Endometrium (tissue), 2 donors: Measurements from ENCODE around the gene MRRF.

ENCODE experiments used
- FAIRE-seq: peaks from 2 replicates; lab custom pipeline; 2012; peaks lifted over from hg19 to GRCh38; lab: Jason Lieb, UNC
- donor health status: control.
- donor health status: control.

The MRRF gene

DNA sequence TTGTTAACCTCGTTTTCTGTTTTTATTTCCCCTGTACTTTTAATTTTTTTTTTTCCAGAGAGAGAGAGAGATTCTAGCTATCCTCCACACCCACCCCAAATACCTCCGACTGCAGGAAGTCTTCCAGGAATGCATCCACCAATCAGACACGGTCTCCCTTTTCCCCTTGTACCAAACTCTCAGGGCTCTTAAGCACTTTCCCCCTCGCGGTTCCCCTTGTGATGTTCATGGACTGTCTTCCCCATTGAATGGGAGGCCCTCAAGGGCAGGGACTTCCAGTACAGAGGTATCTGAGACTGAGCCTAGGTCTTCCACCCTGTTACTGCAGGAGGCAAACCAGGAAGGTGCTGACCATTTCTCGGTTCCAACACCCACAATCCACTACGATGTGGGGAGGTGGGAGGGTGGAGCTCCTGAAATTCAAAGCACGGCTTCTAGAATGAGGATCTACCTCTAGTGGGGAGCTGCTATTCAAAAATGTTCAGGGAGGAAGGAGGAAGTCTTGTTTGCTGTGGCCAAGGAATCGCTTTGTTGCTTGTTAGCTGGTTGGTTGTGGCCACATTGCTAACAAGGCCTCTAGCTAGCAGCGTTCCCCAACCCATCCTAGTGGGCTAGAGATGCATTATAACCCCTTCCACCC, 68.6 kb downstream of the MRRF start:
- no peak for FAIRE-seq

DNA sequence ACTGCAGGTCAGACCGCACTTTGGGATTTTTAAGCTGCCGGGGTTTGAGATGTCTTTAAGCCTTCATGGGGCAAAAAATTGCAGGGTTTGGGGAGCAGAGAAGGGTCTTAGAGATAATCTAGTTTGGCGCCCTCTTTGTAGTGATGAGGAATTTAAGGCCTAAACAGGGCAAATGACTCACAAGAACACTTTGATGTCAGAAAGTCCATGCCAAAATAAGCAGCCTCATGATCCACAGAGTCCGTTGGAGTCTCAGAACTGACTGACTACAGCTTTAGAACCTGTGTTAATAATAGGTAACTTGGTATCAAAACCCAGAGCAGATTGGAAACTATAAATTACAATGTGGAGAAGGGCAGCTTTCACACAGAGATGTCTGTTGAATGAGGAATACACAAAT, 70.2 kb downstream of the MRRF start:
- no peak for FAIRE-seq

- FAIRE-seq: no peak
These were observed 71.5 kb downstream of the MRRF start for GRCh38 chr9:122336189-122336588.

DNA sequence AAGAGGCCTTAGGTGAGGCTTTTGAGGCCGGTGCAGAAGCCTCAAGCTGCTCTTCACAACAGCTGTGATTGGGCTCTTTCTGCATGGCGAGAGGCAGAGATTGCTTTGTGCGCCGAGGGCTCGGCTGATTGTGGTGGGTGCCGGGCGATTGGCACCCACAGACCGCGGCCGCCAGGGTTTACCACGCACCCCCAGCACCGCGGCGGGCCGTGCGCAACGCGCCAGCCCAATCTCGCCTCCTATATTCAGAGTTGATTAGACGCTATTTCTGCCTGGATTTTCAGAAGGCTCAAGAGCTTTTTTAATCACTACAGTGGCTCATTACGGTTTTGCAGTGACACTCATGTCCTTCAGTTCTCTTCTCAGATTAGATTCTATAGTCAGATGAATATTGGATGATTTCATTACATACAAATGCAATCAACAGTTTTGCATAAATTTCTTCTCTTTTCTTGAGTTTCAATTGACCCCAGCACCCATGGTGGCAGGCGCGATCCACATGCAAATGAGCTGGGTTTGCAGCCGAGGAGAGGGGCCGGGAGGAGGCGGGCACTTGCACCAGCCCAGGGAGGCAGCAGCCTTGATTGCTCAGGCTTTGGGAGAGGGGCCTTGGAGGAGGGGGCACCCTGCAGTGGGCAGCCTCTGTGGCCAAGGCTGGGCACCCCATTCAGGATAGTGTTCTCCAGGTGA, 72.3 kb downstream of the MRRF start:
- no peak for FAIRE-seq

DNA sequence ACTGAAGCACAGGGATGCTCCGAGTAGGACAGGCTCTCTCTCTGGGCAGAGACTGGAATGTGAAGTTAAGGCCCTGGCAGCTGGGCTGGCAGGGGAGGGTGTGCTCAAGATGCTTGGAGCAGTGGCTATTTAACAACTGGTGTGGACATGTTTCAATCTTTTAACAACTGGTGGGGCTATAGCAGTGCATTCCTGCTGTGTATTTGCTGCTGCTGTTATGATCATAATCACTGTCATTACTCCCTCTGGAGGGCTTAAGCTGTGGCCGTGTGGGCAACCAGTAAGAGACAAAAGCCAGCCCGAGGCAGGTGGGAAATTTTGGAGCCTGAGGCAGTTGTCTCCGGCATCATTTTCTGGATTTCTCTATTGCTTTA, 72.9 kb downstream of the MRRF start:
- no peak for FAIRE-seq

- no peak for FAIRE-seq
These were observed 73.9 kb downstream of the MRRF start for GRCh38 chr9:122338536-122338935.

GRCh38 chr9:122338994-122339393, 74.3 kb downstream of the MRRF start:
- no peak for FAIRE-seq

GRCh38 chr9:122339579-122339978, 74.9 kb downstream of the MRRF start:
- no peak for FAIRE-seq

DNA sequence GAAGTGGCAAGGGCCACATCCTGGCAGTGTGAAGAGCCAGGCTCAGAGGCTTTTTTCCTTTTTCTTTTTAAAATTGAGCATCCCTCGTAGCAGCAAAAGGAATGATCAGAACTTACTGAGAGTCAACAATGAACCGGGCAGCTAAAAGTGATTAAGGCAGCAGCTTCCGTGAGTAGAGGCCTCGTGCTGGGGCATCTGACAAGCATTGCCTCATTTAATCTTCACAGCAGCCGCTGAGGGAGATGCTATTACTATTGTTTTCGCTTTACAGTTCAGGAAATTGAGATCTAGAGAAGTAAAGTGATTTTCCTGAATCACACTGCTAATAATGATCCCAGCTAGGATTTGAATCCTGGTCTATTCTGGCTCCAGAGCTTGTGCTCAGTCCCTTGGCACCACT, 75.5 kb downstream of the MRRF start:
- FAIRE-seq: no peak

GRCh38 chr9:122342323-122343050, 77.8 kb downstream of the MRRF start:
- FAIRE-seq: no peak

DNA sequence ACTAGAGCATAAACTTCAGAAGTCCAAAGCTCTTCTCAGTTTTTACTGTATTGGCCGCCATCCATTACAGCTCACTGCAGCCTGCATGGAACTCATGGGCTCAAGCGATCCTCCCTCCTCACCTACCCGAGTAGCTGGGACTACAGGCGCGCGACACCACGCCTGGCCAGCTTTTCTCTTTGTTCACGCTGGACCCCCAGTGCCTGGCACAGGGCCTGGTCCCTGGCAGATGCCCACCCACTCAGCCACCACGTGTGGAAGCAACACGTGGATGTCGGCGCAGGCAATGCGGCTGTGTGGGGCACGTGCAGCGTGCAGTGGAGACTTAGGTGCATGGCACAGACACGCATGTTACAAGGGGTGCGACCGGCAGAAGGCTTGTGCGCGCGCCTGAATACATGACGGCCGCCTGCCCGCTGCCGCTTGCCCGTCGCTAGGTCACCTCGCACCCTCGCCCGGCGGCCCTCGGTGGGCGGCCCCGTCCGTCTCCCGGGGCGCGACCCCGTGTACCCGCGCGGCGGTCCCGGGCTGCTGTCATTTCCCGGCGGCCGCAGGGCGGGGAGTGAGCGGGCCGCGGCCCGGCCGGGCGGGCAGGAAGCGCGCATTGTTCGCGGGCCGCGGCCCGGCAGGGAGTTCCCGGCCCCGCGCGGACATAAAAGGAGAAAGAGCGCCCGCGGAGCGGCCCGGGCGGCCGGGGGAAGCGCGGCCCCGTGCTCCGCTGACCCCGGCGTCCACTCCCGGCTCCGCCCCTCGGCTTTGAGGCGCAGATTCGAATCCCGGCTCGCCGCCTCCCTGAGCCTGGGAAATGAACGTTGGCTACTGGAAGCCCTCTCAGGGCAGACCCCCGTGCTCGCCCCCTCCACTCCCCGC, 82.0 kb downstream of the MRRF start:
- FAIRE-seq: no peak

- FAIRE-seq: no peak
These were observed 82.9 kb downstream of the MRRF start for GRCh38 chr9:122347348-122348287.

DNA sequence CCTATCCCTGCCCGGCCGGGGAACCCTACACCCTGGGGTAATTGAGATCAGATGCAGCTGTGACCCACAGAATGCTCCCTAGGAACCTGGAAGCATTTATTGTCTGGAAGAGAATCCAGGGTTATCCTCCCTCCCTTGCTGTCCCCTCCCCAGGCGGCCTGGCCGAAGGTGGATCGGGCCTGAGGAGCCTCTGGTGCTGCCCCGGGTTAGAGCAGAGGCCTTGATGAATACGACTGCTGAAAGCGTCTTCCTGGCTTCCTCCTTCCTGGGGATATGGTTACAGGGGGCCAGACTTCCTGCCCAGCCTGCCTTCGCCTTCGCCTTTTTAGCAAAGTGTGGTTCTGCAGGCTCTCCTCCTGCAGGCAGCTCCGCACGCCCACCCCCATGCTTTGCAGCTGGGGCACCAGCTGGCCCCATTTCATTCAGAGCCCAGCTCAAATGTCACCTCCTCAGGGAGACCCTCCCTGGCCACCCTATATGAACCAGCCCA, 83.7 kb downstream of the MRRF start:
- FAIRE-seq: no peak

GRCh38 chr9:122348791-122349190, 84.1 kb downstream of the MRRF start:
- no peak for FAIRE-seq

DNA sequence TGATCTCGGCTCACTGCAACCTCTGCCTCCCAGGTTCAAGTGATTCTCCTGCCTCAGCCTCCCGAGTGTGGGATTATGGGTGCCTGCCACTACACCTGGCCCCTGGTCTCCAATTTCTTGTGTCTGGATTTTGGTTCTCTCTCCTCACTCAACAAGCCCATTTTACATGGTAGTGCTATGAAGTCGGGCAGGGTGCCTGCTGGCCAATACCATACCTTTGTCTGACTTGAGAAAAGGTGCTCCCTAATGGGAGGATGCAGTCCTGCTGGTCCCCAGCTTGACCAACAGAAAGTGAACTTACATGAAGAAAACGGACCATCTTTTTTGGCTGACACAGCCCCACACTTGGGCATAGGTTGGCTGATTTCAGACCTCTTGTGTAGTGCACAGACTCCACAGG, 84.5 kb downstream of the MRRF start:
- no peak for FAIRE-seq

DNA sequence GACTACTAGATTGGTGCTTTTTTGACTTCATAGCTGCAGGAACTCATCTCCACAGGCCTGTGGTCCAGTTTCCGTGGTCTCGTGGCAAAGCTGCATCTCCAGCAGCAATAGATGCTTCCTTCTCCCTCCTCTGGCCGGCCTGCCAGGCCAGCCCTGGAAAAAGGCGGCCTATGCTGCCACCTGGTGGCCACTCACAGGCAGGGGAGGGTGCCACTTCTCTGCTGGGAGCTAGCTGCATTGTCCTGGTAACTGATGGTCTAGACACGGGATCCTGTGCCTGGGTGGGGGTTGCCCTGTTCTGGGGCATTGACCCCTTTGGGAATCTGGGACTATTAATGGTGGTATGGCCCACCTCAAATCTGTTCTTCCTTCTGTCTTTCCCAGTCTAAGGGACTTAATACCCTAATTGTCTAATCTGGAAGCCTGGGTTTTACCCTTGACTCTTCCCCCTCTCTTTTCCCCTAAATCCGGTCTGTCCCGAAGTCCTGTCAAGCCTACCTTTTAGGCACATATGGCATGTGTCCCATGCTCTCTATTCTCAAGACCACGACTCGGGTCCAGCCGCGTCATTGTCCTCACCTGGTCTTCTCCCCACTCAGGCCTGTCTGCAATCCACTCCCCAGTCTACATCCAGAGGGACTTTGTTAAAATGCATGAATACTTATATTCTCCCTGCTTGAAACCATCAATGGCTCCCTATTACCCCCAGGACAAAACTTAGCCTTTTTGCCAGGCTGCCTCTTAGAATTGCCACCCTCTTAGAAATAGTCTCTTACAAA, 86.1 kb downstream of the MRRF start:
- no peak for FAIRE-seq

GRCh38 chr9:122354536-122355199, 90.0 kb downstream of the MRRF start:
- FAIRE-seq: no peak

GRCh38 chr9:122355336-122355875, 90.7 kb downstream of the MRRF start:
- no peak for FAIRE-seq

GRCh38 chr9:122356627-122357026, 91.9 kb downstream of the MRRF start:
- FAIRE-seq: no peak

GRCh38 chr9:122360891-122361290, 96.2 kb downstream of the MRRF start:
- FAIRE-seq: no peak
